Measurements from ENCODE around the gene CDK5RAP3.

DNA sequence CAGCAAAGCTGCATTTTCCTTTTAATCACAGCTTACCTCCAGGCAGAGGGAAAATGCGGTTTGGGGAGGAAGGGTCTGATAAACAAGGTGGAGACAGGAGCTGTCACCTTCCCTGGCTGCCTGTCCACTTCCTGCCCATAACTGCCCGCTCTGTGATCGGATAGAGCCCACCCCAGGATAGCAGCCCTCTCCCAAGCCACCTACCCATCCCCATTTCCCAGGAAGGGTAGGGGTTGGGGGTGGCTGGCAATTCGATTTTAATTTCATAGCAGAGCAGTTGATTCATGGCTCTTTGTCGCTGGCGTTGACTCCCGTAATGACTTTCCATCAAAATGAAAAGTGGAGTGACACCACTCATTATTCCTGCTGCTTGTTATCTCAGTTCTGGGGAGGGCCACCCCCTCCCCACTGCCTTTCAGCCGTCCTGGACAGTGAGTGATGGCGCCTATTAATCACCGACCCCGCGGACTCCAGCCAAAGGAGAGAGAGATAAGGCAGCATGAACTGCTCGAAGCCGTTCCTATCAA is 11.2 kb downstream of the CDK5RAP3 start:
- no peak for TF ChIP-seq YY1 (IDR thresholded peaks at IDR 0.05; ENCODE audit: insufficient read depth, insufficient read length)
- no peak for TF ChIP-seq ZNF274 (IDR thresholded peaks at IDR 0.05; ENCODE audit: low read depth, low read length)

Data from NT2/D1 (cell line).